Measurements from ENCODE around the gene SLC6A7. TPM values are rescaled to one million over a fixed set of nuclear protein-coding genes. Genes with fewer than 3 reads are reported as not detected.
"Not testable (repeated sequence)": the region's sequence is repeated elsewhere in the genome, so short reads cannot be mapped to it uniquely, and the experiment has no call there.

SLC6A7 gene
- total RNA-seq, 1 experiment from 2014 or later: not detected

GRCh38 chr5:150241298-150242160 is 51.7 kb downstream of the SLC6A7 start:
- DNase-seq (ENCODE audit: low read depth, low spot score): no peak
- in situ Hi-C loops (cut with HindIII; ENCODE audit: low pct_unique_long_range_greater_than_20kb, low sequenced_read_pairs): no loop called here

GRCh38 chr5:150242251-150242894 is 52.5 kb downstream of the SLC6A7 start:
- no peak for DNase-seq (ENCODE audit: low read depth, low spot score)
- in situ Hi-C loops (cut with HindIII; ENCODE audit: low pct_unique_long_range_greater_than_20kb, low sequenced_read_pairs): no loop called here

DNA sequence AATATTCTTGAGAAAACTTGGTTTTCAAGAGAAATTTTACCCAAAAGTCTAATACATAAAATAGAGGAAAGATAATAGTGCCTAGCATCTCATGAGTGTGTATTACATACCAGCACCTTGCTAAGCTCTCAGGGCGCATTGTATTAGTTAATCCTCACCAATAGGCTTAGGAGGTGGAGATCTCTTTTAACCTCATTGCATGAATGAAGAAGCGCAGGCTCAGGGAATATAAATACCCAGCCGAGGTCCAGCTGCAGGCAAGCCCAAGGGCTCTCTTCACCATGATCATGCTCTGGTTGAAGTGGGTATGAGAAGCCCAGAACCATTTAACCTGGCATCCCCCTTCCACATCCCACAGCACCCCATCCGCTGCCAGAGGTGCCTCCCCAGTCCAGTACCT is 53.7 kb downstream of the SLC6A7 start:
- in situ Hi-C loops (cut with HindIII; ENCODE audit: low pct_unique_long_range_greater_than_20kb, low sequenced_read_pairs): no loop called here
- DNase-seq (ENCODE audit: low read depth, low spot score): no peak

GRCh38 chr5:150244209-150244608 is 54.3 kb downstream of the SLC6A7 start:
- in situ Hi-C loops (cut with HindIII; ENCODE audit: low pct_unique_long_range_greater_than_20kb, low sequenced_read_pairs): no loop called here
- no peak for DNase-seq (ENCODE audit: low read depth, low spot score)

DNA sequence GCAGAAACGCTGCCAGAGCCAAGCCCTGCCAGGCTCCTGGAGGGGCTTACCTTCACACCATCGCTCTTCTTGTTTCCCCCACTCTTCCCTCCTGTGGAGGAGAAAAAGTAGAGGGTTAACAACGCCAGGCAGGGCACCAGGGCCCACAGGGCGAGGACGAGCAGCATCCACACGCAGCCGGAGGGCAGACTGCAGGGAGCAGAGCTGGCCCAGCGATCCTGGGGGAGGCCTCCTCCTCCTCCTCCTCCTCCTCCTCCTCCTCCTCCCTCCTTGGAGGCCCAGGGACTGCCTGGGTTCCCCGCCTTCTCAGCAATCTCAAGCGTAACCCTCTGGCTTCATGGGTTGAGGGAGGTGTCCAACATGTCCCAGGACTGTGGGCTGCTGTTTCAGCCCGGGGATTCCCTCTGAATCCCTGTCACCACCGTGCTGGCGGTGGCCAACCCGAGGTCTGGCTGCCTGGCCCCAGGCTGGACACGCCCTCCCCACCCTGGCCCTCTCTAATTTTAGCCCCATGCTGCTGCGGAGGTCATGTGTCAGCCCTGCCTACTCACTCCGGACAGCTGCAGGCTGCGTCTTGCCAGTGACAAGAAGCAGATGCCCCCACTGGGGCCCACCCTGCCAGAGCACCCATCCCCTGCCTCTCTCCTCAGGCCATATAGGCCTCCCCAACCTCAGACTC is 55.4 kb downstream of the SLC6A7 start:
- DNase-seq (ENCODE audit: low read depth, low spot score): no peak
- in situ Hi-C loops (cut with HindIII; ENCODE audit: low pct_unique_long_range_greater_than_20kb, low sequenced_read_pairs): no loop called here

DNA sequence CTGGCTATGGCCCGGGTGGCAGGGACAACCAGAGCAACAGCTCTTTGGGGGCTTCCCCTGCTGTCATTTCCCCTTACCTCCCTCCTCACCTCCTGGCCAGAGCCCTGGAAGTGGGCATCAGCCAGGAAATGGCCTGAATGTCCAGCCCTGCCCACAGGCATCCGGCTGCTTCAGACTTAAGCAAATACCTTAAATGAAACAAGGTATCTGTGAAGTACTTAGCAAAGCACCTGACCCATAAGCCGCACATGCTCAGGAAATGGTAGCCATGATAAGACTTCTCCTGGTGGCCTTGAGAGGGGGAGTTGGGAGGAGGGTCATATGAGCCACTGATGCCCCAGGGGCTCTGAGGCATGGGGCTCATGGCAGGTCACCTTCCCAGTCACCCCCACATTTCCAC is 55.9 kb downstream of the SLC6A7 start:
- no peak for DNase-seq (ENCODE audit: low read depth, low spot score)
- in situ Hi-C loops (cut with HindIII; ENCODE audit: low pct_unique_long_range_greater_than_20kb, low sequenced_read_pairs): no loop called here

DNA sequence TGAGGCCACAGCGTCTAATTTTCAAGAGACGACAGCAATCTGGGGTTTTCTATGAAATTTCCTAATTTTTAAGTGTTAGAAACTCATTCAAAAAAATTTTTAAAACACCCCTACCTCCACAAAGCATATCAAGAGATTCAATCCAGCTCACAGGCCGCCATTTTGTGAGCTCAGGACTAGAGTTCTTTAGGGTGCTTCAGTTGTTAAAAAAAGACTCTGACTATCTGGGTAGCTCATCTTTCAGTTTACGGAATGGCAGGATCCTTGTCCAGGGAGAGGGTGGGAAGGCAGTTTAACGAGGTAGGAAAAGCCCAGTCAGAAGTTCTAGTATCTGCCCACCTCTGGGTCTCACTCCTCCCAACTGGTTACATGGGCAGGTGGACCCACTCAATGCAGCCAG is 56.6 kb downstream of the SLC6A7 start:
- no peak for DNase-seq (ENCODE audit: low read depth, low spot score)

DNA sequence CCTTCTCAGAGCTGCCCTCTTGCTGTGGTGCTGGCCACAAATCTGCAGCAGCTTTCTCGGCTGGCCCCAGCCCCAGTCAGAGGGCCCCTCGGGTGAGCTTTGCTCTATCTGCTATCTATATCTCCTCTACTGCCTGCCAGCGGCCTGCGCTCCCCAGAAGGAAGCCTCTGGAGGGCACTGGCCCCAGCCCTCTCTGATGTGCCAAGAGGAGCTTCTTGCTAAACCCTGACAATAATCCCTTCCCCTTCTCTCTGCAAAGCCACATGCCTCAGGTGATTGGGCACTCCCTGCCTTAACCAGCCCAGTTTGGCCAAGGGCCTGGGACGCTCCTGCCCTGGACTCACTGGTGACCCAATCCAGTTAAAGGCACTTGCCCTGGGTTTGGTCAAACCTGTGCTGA is 57.0 kb downstream of the SLC6A7 start:
- in situ Hi-C loops (cut with HindIII; ENCODE audit: low pct_unique_long_range_greater_than_20kb, low sequenced_read_pairs): no loop called here
- DNase-seq (ENCODE audit: low read depth, low spot score): no peak

More for the DNA sequence above, 56.6 kb downstream of the SLC6A7 start:
- in situ Hi-C loops (cut with HindIII; ENCODE audit: low pct_unique_long_range_greater_than_20kb, low sequenced_read_pairs): no loop called here

DNA sequence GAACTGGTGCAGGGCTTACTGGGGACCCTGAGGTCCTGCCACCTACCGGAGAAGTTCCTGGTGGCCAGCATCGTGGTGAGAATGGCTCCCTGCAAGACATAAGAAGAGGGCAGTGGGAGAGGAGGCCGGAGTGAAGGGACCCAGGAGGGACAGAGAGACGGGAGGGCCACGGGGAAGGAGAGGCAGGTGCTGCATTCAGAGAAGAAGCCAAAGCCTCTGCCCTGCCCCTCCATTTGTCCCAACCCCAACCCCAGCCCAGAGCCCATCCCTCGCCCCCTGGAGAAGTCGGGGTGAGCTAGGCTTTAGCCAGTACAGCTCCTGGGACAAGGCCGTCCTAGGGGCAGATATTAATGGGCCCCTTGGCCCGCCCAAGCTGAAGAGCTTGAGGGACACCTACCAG is 57.9 kb downstream of the SLC6A7 start:
- in situ Hi-C loops (cut with HindIII; ENCODE audit: low pct_unique_long_range_greater_than_20kb, low sequenced_read_pairs): no loop called here
- no peak for DNase-seq (ENCODE audit: low read depth, low spot score)

DNA sequence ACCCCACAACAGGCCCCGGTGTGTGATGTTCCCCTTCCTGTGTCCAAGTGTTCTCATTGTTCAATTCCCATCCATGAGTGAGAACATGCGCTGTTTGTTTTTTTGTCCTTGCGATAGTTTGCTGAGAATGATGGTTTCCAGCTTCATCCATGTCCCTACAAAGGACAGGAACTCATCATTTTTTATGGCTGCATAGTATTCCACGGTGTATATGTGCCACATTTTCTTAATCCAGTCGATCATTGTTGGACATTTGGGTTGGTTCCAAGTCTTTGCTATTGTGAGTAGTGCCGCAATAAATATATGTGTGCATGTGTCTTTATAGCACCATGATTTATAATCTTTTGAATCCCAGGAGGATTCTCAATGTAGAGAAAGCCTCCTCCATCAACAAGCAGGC is 58.6 kb downstream of the SLC6A7 start:
- in situ Hi-C loops (cut with HindIII; ENCODE audit: low pct_unique_long_range_greater_than_20kb, low sequenced_read_pairs); DNase-seq (ENCODE audit: low read depth, low spot score): not testable (repeated sequence)

GRCh38 chr5:150248946-150249345 is 59.1 kb downstream of the SLC6A7 start:
- in situ Hi-C loops (cut with HindIII; ENCODE audit: low pct_unique_long_range_greater_than_20kb, low sequenced_read_pairs): no loop called here

GRCh38 chr5:150249744-150250143 is 59.9 kb downstream of the SLC6A7 start:
- in situ Hi-C loops (cut with HindIII; ENCODE audit: low pct_unique_long_range_greater_than_20kb, low sequenced_read_pairs): no loop called here
- DNase-seq (ENCODE audit: low read depth, low spot score): no peak

More at GRCh38 chr5:150248946-150249345, 59.1 kb downstream of the SLC6A7 start:
- no peak for DNase-seq (ENCODE audit: low read depth, low spot score)

DNA sequence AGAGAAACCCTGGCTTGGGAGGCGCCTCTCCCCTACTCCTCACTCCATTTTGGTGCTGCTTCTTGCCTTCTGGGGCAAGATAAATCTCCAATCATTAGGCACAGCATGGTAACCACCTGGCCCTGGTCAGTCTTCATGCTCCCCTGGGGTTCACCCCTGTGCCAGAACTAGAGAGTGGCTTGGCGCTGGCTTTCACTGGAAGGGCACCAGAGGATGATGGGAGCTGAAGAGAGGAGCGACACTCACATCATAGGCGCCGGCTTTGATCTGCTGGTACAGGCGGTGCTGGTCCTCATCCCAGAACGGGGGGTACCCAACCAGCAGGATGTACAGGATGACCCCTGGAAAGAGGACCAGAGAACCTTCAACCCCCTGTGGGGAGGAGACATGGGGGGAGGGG is 61.6 kb downstream of the SLC6A7 start:
- in situ Hi-C loops (cut with HindIII; ENCODE audit: low pct_unique_long_range_greater_than_20kb, low sequenced_read_pairs): no loop called here
- no peak for DNase-seq (ENCODE audit: low read depth, low spot score)

- in situ Hi-C loops (cut with HindIII; ENCODE audit: low pct_unique_long_range_greater_than_20kb, low sequenced_read_pairs): no loop called here
These were observed 62.6 kb downstream of the SLC6A7 start for GRCh38 chr5:150252489-150252888.

GRCh38 chr5:150253416-150254208 is 63.8 kb downstream of the SLC6A7 start:
- DNase-seq (ENCODE audit: low read depth, low spot score): no peak
- in situ Hi-C loops (cut with HindIII; ENCODE audit: low pct_unique_long_range_greater_than_20kb, low sequenced_read_pairs): no loop called here

More at GRCh38 chr5:150252489-150252888, 62.6 kb downstream of the SLC6A7 start:
- DNase-seq (ENCODE audit: low read depth, low spot score): no peak

DNA sequence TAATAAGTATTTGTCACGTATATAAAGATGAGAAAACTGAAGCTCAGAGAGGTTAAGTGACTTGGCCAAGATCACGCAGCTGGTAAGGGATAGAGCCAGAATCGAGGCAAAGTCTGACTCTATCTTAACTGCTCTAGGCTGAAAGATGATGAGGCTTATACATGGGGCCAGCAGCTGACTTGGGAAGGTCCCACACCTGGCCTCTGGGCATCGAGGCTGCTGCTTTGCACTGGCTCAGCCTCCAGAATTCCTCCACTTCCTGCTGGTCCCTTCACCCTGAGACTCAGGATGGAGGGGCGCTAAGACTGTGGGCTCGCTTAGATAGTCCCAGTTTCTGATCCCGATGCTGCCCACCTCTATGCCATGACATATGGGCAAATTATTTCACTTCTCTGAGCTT is 64.5 kb downstream of the SLC6A7 start:
- no peak for DNase-seq (ENCODE audit: low read depth, low spot score)
- in situ Hi-C loops (cut with HindIII; ENCODE audit: low pct_unique_long_range_greater_than_20kb, low sequenced_read_pairs): no loop called here

- in situ Hi-C loops (cut with HindIII; ENCODE audit: low pct_unique_long_range_greater_than_20kb, low sequenced_read_pairs): no loop called here
These were observed 64.9 kb downstream of the SLC6A7 start for GRCh38 chr5:150254774-150255173.

More at GRCh38 chr5:150254774-150255173, 64.9 kb downstream of the SLC6A7 start:
- DNase-seq (ENCODE audit: low read depth, low spot score): no peak

Data from SK-MEL-5 (cell line).